Right lobe of liver (tissue), 4 donors: ENCODE results near the gene MTMR10.

Experiments used
- CTCF ChIP-seq, 4 donors: fragments of 200-600 bp in 3 of 4; fragments of 450-650 bp in 1 of 4; IDR thresholded peaks; one replicate each; pipeline versions ENCODE4 v1.5.1 to v1.8.0; 2016 to 2022; ENCODE audit warnings: antibody characterized with exemption in 4 of 4, mild to moderate bottlenecking in 2 of 4
- POLR2A ChIP-seq: fragments of 450-650 bp; IDR thresholded peaks from one replicate; pipeline ENCODE4 v1.6.1; 2017; ENCODE audit warnings: antibody characterized with exemption, mild to moderate bottlenecking
- donor health status: DM: no; HTN: no; CAD: no.
- donor health status: DM: no; HTN: no; CAD: no.
- donor health status: DM: no; HTN: yes; CAD: no.

GRCh38 chr15:30917013-30917412 is 74.4 kb downstream of the MTMR10 start:
- TF ChIP-seq CTCF (IDR thresholded peaks at IDR 0.05) (no peak), POLR2A (no peak)
